HG03439 (cell line): ENCODE measurements around the gene NXPH4.

Experiments used
- ATAC-seq: cut with Tn5 transposase; IDR thresholded peaks from one replicate; pipeline ENCODE4 v1.9.1; 2021; ENCODE audit warnings: mild to moderate bottlenecking, moderate library complexity; ENCODE audit not compliant: unreplicated experiment

The NXPH4 gene

GRCh38 chr12:57268264-57268663, 51.7 kb downstream of the NXPH4 start:
- no peak for ATAC-seq

DNA sequence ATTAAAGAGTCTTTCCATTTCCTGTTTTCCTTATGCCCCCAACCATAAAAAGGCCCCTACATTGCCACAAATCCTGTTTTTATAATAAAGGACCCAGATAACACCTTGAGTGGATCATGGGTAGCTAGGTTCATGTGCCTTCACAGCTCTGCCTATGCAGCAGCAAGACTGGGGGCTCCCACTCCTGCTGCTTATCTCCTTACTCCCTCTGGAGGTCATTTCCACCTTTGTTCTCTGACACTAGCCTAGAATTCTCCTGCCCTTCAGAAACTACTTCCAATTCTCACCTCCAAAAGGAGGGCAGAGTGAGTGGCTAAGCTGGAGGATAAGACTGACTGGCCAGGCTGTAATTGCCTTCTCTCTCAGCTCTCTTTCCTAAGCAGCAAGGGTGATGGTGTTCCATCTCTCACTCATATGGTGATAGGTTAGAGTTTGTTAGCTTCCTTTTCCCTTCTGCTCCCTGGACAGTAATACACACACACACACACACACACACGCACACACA, 54.4 kb downstream of the NXPH4 start:
- ATAC-seq, result no peak

DNA sequence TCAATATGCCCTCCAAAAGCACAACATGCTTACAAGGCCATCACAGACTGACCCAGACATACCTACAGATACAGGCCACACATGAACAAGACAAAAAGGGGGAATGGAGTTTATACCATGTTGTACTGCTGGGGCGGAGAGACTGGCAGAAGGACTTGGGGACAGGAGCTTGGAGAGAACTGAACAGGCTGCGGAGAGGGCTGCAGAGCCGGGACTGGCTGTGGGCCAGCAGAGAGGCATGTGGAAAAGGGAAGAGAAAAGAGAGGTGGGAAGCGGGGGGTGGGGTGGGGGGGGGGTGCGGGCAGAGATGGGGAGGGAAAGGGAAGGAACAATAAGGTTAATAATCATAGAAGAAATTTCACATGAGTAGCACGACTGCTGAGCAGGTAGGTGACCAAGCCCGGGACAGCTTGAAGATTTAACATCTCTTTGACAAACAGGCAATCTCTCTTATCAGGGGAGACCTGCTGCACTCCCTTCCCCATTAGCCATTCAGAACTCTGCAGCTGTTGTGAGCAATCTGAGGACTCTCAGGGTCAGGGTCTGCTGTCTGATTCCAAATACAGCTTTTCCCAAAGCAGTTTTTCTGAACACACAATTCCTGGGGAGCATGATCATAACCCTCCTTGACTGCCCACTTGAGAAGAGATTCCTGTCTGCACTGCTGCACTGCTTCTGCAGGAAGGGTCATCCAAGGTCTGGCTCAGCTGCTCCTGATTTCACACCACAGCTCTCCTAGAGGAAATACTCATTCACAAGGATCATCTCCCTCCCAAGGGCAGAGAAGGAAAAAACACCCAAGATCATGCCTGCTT, 56.0 kb downstream of the NXPH4 start:
- no peak for ATAC-seq

- no peak for ATAC-seq
Observed at GRCh38 chr12:57273516-57273915, 56.9 kb downstream of the NXPH4 start.
